GM21447 (cell line): ENCODE data around the gene CCDC32.

Source experiments
- ATAC-seq: cut with Tn5 transposase; IDR thresholded peaks from one replicate; pipeline ENCODE4 v1.9.1; 2021; ENCODE audit not compliant: unreplicated experiment

The CCDC32 gene

DNA sequence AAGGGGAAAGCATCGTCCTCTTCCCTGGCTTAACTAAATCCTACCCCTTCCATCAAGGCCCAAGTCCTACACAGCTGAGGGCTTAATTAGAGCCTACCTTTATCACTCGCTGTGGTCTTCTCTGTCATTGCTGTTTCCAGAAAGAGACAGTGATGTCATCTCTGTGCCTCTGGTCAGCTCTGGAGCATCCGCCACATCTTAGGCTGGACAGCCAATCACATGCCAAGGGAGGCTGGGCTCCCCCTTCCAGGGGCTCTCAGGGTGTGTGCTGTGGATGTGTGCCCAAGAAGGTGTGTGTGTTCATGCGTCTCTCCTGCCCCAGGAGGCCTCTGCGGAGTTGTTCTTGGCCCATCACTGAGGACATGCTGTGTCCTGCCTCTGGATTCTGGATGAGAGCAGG lies 51.2 kb downstream of the CCDC32 start:
- ATAC-seq = no peak

DNA sequence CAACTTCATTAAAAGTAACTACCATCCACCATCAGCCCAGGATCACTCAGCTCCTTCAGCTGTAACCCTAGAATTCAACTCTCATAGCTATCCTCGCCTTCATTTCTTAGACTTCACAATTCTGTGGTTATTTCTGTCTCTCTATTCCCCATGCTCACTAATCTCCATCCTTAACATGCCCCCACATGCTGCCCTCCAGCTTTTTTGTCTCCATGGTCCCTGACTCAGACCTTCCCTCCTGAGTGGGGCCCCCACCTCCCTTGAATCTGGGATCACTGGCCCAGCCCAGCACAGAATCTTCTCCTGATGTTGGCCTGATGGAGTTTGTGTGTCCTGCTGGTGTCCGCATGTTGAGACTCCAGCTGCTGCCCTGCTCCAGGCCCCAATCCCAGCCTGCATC lies 52.4 kb downstream of the CCDC32 start:
- no peak for ATAC-seq

DNA sequence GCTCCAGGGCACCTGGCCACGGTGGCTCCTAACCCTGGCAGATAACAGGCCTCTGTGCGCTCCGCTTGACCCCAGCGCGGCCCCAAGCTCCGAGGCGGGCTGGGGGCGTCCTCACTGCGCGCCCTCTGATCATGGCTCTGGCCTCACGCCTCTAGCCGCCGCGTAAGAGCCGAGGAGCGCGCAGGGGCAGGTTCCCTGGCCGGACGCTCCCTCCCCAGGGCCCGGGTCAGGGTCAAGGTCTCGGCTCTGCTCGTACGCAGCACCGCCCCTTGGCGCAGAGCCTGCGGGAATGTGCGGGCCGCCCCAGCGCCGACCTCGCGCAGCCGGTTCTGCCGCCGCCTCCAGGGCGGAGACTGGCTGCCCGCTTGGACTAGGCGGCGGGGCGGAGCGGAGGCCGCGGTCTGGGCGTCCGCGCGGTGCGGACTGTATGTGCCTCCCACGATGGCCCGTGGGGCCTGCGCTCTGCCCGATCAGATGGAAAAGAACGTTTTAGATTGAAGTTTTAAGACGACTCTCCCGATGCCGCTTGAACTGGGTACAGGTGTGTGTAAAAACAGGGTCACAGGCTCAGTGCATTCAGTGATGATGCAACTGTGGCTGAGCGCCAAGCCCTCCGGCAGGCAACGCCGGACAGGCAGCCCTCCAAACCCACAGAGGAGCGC lies 53.2 kb downstream of the CCDC32 start:
- peak; percentile 35 for ATAC-seq

DNA sequence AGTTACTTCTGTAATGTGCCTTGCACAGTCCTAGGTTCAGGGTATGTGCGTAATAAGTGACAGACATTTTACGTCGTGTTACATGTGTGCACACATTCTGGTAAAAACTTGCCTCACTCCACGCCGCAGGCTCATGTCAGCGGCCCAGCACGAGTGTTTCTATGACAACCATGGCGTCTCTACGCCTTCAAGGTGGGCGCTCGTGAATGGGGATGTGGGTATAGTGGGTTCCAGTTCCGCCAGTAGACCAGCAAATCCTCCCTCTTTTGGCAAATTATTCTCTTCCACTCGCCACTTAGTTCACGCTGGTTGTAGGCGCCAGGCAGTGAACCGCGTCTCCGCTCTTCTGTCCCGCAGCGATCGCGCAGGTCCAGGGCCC lies 53.8 kb downstream of the CCDC32 start:
- ATAC-seq = peak; percentile 53

DNA sequence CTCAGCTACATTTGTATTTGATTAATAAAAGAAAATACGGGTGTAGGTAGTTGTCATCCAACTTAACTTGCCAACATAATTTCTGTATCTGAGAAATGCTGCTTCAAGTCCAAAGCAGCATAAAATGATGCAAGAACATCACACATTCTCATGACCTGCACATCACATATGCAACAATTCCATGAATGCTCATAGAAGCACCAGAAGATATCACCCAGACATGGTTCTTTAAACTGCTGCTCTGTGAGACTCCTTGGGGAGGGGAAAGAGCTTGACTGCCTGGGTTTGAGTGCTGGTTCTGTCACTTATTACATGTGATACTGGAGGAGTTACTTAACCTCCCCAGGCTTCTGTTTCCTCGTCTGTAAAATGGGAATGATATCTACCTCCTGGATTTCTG lies 54.6 kb downstream of the CCDC32 start:
- ATAC-seq = no peak

DNA sequence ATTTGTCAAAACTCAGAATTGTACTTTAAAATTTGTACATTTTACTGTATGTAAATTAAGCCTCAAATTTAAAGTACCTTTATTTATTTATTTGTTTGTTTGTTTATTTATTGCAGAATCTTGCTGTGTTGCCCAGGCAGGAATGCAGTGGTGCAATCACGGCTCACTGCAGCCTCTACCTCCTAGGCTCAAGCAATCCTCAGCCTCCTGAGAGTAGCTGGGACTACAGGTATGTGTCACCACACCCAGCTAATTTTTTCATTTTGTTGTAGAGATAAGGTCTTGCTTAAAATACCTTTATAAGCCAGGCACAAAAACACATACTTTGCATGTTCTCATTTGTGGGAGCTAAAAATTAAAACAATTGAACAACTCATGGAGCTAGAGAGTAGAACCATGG lies 56.6 kb downstream of the CCDC32 start:
- no peak for ATAC-seq

DNA sequence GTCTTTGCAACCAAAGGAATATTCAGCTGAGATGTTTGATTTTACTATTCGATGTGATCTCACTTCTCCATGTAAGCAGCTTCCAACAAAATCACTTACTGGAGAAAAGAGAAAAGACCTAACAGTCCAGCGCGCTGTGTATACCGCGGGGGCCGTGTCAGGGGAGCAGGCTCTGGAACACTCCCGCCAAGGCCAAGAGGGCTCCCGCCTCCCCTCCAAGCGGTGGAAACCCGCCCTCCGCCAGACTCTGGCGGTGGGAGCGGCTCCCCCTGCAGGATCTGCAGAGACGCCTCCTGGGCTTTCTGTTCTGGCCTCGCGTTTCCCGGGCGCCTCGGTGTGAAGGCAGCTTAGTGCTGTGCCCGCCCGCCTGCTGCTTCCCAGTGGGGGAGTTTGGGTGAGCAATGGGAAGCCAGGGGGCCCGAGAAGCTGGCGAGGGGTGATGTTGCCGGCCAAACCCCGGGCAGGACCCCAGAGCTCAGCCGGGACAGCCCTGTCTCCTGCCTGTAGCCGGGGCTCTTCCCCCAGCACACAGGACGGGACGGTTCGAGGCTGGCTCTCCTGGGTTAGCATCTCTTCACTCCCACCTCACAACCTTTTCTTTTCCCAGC lies 57.8 kb downstream of the CCDC32 start:
- ATAC-seq = no peak
